OCI-LY7 (cell line): Measurements from ENCODE around the gene PTRHD1. TPM values are rescaled to one million over a fixed set of nuclear protein-coding genes. Genes with fewer than 3 reads are reported as not detected.

Experiments
- Bru-seq: library from RNA; stranded (reverse); fragments of 400-500 nt; gene quantifications from one replicate; lab custom pipeline; 2021; lab: Mats Ljungman, UMichigan
- BruChase-seq, 2 experiments: library from RNA; stranded (reverse); fragments of 400-500 nt; gene quantifications; one replicate each; lab custom pipeline; 2021; lab: Mats Ljungman, UMichigan
- BruUV-seq: library from RNA; stranded (reverse); fragments of 400-500 nt; replicated peaks from 2 replicates; lab custom pipeline; 2021; lab: Mats Ljungman, UMichigan
- CTCF ChIA-PET: fragments of 300-600 bp; sonication (Branson Sonifier 250); formaldehyde crosslinking; loops from one replicate; lab custom pipeline; 2022; ENCODE audit warnings: antibody characterized with exemption; ENCODE audit not compliant: unreplicated experiment; lab: Charles Lee
- POLR2A ChIA-PET: fragments of 300-600 bp; sonication (Branson Sonifier 250); formaldehyde crosslinking; loops from one replicate; lab custom pipeline; 2022; ENCODE audit warnings: antibody characterized with exemption; lab: Charles Lee
- DNase-seq: peaks from one replicate; pipeline ENCODE4 v3.0.0-alpha.2; 2015; ENCODE audit warnings: low spot score
- H2AFZ ChIP-seq: fragments of 200-600 bp; sonication (generic), shearing (Covaris generic); 2 replicates; pipeline ENCODE4 v1.6.1; 2014; ENCODE audit warnings: mild to moderate bottlenecking, antibody characterized with exemption, low read length, moderate library complexity
- H3K27ac ChIP-seq: fragments of 200-600 bp; sonication (generic); 2 replicates; pipeline ENCODE4 v1.5.1; 2014; ENCODE audit warnings: mixed run types, low read depth, mild to moderate bottlenecking, moderate library complexity, low read length, inconsistent platforms; ENCODE audit not compliant: poor library complexity, severe bottlenecking
- H3K36me3 ChIP-seq: fragments of 200-600 bp; sonication (generic); 2 replicates; pipeline ENCODE4 v1.6.1; 2014; ENCODE audit warnings: mild to moderate bottlenecking, antibody characterized with exemption, low read length, moderate library complexity, mixed read lengths; ENCODE audit not compliant: insufficient read depth
- H3K4me1 ChIP-seq: fragments of 200-600 bp; sonication (generic); 2 replicates; pipeline ENCODE4 v1.5.1; 2014; ENCODE audit warnings: mild to moderate bottlenecking, low read length; ENCODE audit not compliant: insufficient read depth, poor library complexity, severe bottlenecking
- H3K4me2 ChIP-seq: fragments of 200-600 bp; sonication (generic); 2 replicates; pipeline ENCODE4 v1.6.1; 2014; ENCODE audit warnings: mild to moderate bottlenecking, low read length
- H3K4me3 ChIP-seq: fragments of 200-600 bp; sonication (generic); 2 replicates; pipeline ENCODE4 v1.5.1; 2014; ENCODE audit warnings: mild to moderate bottlenecking, low read depth, low read length; ENCODE audit not compliant: poor library complexity, severe bottlenecking
- H3K79me2 ChIP-seq: fragments of 200-600 bp; sonication (generic); 2 replicates; pipeline ENCODE4 v1.6.1; 2016; ENCODE audit warnings: low read depth, mild to moderate bottlenecking, low read length, moderate library complexity, mixed read lengths; ENCODE audit not compliant: insufficient read depth
- H3K9me2 ChIP-seq: fragments of 200-600 bp; sonication (generic); 2 replicates; pipeline ENCODE4 v1.6.1; 2016; ENCODE audit warnings: mild to moderate bottlenecking, low read length, mixed read lengths; ENCODE audit not compliant: insufficient read depth
- H3K9me3 ChIP-seq: fragments of 200-600 bp; sonication (generic); 2 replicates; pipeline ENCODE4 v1.6.1; 2014; ENCODE audit warnings: mild to moderate bottlenecking, mixed run types, low read length, mixed read lengths
- H4K20me1 ChIP-seq: fragments of 200-600 bp; sonication (generic); 2 replicates; pipeline ENCODE4 v1.6.1; 2014; ENCODE audit warnings: mild to moderate bottlenecking, antibody characterized with exemption, low read length, moderate library complexity, mixed read lengths; ENCODE audit not compliant: insufficient read depth
- CTCF ChIP-seq: fragments of 200-600 bp; sonication (generic); conservative IDR thresholded peaks from 2 replicates; pipeline ENCODE4 v1.5.1; 2014; ENCODE audit warnings: mild to moderate bottlenecking, antibody characterized with exemption, low read length, moderate library complexity, mixed read lengths
- EZH2phosphoT487 ChIP-seq: fragments of 200-600 bp; sonication (generic); IDR thresholded peaks from 2 replicates; pipeline ENCODE4 v1.6.1; 2018; ENCODE audit warnings: low read depth, borderline replicate concordance, mild to moderate bottlenecking, mixed run types, antibody characterized with exemption, low read length, moderate library complexity, mixed read lengths
- intact Hi-C: fragments of 100-400 bp; cut with micrococcal nuclease; formaldehyde crosslinking; loops from one replicate; pipeline ENCODE4 v1.10.0; 2022; ENCODE audit not compliant: unreplicated experiment
- long read RNA-seq: library from polyadenylated mRNA; stranded (forward); transcript quantifications from one replicate; pipeline ENCODE4 v2.0.0, GENCODE V29; 2022
- total RNA-seq, 2 experiments: library from RNA; depleted of rRNA in 1 of 2; stranded (reverse); fragments of >200 nt in 1 of 2; shearing (Covaris generic) in 1 of 2; gene quantifications; 2 replicates each; pipeline ENCODE4 v1.2.3, GENCODE V29; 2014 to 2022

Gene PTRHD1
- total RNA-seq (2014; rRNA removed; shearing (Covaris generic)): 44.8 and 55.0 TPM in 2 replicates
- 41.5 and 43.9 TPM in 2 replicates for total RNA-seq (2022)
- percentile 71 among the genes with signal in this experiment for Bru-seq, nascent RNA
- percentile 85 among the genes with signal in this experiment for BruChase-seq, experiment 1, labeled RNA remaining after a 6-hour chase
- BruChase-seq, experiment 2, labeled RNA remaining after a 2-hour chase: percentile 64 among the genes with signal in this experiment
- long read RNA-seq, transcript PTRHD1-201 (2 exons, 1,105 nt): major isoform, 74 of 76 reads
- long read RNA-seq, partial matches to known transcripts: 0 of 76 reads
- long read RNA-seq, other reads (novel, unspliced or antisense): 1 of 76 reads

- H4K20me1 ChIP-seq: peaks cover 6% of the 10 kb centered on the region; the same call in 1 of the 2 replicates
- H3K9me3 ChIP-seq: no peaks in the 10 kb centered on the region
- no TSS peak for BruUV-seq
- peaks cover 30% of the 10 kb centered on the region for H3K4me1 ChIP-seq
- CTCF ChIA-PET: interaction anchor here (0.5 kb wide), 1 partner anchor 47 kb away, joined by 3 read pairs; no protein-coding TSS in a partner anchor
- peak within 1 kb of the TSS; percentile 91 for H3K4me3 ChIP-seq
- H3K27ac ChIP-seq: peak within 1 kb of the TSS; percentile 82
- peaks cover 39% of the 10 kb centered on the region for H3K36me3 ChIP-seq
- peak within 1 kb of the TSS; percentile 90 for H3K4me2 ChIP-seq
- peak within 1 kb of the TSS; percentile 77 for H2AFZ ChIP-seq
- H3K79me2 ChIP-seq: peaks cover 63% of the 10 kb centered on the region
- intact Hi-C loops: loop anchor here (2.0 to 5.0 kb wide), 2 partner anchors 180 to 301 kb away; partner anchors contain the start of gene NCOA1
- H3K9me2 ChIP-seq: no peaks in the 10 kb centered on the region
- DNase-seq: peak; percentile 97
- POLR2A ChIA-PET: interaction anchor here (0.7 to 1.7 kb wide), 11 partner anchors 9 to 306 kb away, joined by 3 to 6 read pairs (median 4); no protein-coding TSS in a partner anchor
- TF ChIP-seq CTCF (peak; percentile 54), EZH2phosphoT487 (no peak)
These were observed at the start of gene PTRHD1, which contains the start of gene CENPO for GRCh38 chr2:24792874-24793760. TSS of gene PTRHD1 (minus strand) at chr2:24793391. CDS start at chr2:24793377, 14 bp downstream. TSS of gene CENPO (plus strand) at chr2:24793425. CDS start at chr2:24793920, 495 bp downstream.

- no peak for TF ChIP-seq CTCF
- TF ChIP-seq EZH2phosphoT487: no peak
- Histone ChIP-seq H2AFZ (no peak overlapping the region), H3K36me3 (peaks cover 36% of the 10 kb centered on the region), H3K4me1 (no peaks in the 10 kb centered on the region), H3K27ac (no peak overlapping the region), H3K4me2 (no peak overlapping the region), H3K79me2 (no peaks in the 10 kb centered on the region), H4K20me1 (no peaks in the 10 kb centered on the region), H3K9me2 (no peaks in the 10 kb centered on the region), H3K9me3 (no peaks in the 10 kb centered on the region), H3K4me3 (no peak overlapping the region)
- CTCF ChIA-PET: no interaction called here
- BruUV-seq: no TSS peak
- DNase-seq: no peak
- intact Hi-C loops: no loop called here
- POLR2A ChIA-PET: no interaction called here
These were observed 49.2 kb upstream of the PTRHD1 start for GRCh38 chr2:24842081-24843050.
